Central memory CD4-positive, alpha-beta T cell (primary cell): ENCODE measurements around the gene RGS10.
A peak's percentile ranks its signal among the peaks of the same experiment; 100 is the strongest.
"Not testable (repeated sequence)": the region's sequence is repeated elsewhere in the genome, so short reads cannot be mapped to it uniquely, and the experiment has no call there.

ENCODE experiments used
- DNase-seq: peaks from one replicate; pipeline ENCODE4 v3.0.0; 2022

The RGS10 gene

DNA sequence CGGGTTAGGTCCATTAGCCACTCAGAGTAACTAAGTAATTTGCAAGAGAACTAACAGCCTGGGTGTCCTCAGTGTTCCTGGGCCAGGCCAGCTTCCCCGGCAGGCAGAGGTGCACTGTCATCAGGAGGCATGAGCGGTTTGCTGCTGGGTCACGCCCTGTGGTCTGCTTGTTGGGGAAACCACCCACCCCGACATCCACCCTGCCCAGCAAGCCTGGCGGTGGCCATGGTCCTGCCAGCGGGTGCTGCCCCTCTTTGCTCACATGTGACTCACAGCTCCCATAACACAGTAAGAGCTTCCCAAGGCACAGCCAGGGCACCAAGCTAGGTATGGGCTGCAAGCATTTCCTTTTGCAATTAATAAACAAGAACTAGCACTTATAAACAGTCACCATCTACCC is 75.9 kb downstream of the RGS10 start:
- DNase-seq, result peak; percentile 50

GRCh38 chr10:119466076-119466475 is 76.4 kb downstream of the RGS10 start:
- no peak for DNase-seq

GRCh38 chr10:119465085-119465484 is 77.4 kb downstream of the RGS10 start:
- no peak for DNase-seq

DNA sequence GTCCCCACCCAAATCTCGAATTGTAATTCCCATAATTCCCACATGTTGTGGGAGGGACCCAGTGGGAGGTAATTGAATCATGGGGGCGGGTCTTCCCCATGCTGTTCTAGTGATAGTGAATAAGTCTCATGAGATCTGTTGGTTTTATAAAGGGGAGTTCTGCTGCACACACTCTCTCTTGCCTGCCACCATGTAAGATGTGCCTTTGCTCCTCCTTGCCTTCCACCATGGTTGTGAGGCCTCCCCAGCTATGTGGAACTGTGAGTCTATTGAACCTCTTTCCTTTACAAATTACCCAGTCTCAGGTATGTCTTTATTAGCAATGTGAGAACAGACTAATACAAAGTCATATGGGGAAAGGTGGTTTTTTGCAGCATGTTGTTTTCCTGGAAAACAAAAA is 79.3 kb downstream of the RGS10 start:
- DNase-seq, result not testable (repeated sequence)

GRCh38 chr10:119462773-119463172 is 79.7 kb downstream of the RGS10 start:
- DNase-seq, result no peak

DNA sequence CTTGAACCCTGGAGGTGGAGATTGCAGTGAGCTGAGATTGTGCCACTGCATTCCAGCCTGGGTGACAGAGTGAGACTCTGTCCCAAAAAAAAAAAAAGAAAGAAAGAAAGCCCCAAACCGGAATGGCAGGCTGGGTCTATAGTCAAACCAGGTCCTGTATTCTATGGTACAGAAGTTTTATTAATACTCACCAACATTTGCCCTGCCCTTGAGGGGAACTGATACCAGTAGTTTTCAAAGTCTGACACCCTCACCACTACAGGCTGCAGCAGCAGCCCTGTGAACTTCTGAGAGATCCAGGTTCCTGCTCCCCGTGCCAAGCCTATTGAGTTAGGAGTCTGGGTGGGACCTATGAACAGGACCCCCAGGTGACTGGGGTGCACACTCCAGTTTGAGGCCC is 80.6 kb downstream of the RGS10 start:
- no peak for DNase-seq

DNA sequence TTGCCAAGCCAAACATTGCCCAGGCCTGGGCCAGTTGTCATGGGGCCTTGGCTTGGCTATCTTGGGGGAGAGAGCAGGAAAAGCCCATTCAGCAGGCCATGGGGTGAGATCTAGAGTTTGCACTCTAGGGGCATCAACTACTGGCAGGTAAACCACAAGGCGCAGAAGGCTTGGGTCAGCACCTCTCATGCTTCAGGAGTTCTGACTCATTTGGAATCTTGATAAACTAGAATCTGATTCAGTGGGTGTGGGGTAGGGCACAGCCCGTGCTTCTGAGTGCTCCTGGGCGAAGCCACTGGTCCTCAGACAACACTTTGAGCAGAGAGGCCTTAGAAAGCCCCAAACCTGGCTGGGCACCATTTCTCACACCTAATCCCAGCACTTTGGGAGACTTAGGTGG is 81.1 kb downstream of the RGS10 start:
- no peak for DNase-seq

DNA sequence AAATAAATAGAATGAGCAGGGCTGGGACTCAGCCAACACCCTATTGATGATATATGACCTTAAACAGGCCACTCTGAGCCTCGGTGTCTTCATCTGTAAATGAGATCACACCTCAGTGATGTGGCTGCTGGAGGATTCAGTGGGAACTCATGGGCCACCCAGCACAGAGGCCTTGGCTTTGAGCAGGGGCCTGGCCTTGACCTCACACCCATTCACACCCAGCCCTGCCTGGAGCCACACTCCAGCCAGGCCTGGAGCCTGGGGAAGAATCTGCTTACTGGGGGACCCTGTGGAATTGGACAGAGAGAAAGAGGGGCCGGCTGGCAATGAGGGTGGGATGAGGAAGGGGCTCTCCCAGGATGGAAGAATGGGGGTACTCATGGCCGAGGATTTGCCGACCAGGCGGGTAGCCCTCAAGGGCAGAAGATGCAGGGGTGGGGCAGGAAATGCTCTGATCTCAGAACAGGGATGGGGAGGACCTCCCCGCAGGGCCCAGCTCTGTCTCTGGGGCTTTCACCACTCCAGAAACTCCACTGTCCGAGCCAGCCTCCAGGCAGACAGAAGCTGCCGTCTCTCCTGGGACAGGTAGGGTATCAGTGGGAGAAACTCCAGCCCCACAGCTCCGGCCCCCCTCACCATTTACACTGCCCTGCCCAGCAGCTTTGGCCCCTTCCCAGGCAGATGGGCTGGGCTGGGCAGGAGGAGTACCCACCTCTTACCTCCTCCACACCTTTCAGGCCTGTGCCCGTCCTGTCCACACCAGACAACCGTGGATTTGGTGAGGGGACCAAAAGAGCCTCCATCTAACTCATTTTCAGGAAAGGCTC is 81.9 kb downstream of the RGS10 start:
- no peak for DNase-seq

- no peak for DNase-seq
Observed at GRCh38 chr10:119459681-119460340, 82.7 kb downstream of the RGS10 start.

DNA sequence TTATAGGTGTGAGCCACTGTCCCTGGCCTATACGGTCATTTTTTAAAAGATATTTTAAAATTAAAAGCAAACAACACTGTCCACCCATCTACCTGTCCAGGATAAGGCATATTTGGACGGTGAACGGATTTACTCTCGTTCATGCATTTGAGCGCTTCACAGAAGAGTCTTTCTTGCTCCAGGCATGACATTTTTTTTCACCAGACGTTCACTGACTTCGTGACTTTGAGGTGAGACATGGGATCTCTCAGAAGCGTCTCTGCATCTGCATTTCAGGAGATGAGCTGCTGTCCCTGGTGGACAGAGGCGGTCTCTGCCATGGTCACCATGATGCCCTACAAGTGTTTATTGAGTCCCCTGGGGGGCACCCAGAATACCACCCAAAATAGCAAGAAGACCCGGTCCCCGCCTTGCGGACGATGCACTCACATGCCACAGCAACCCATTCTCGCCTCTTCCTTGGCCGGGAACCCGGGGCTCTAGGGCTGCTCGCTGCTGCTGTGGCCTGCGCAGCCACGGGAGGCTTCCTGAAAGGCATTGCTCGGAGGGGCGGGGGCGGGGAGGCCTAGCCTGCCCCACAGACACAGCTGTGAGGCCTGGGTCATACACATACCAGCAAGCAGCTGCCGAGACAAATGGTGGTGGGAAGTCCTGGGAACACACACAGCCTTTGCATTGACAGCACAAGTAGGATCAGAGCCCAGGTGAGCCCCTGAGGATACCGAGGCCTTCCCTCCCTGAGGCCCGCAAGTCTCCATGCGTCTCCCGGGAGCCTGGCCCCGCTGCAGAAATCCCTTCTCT is 84.4 kb downstream of the RGS10 start:
- DNase-seq, result no peak

DNA sequence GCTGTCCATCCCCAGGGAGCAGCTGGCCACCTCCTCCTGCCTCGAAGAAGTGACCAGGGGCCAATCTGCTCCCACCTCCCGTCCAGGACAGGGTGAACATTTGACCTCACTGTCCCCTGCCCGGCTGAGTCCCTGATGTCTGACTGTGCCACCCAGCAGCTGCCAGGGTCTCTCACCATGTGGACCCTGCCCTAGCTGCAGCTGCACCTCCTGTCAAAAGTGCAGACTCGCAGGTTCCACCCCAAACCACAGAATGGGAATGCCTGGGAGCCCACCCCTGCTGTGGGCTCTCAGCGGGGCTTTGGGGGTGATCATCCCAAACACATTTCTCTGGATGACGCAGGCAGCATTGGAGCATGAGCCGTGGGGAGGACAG is 86.1 kb downstream of the RGS10 start:
- no peak for DNase-seq

- no peak for DNase-seq
Observed at GRCh38 chr10:119455609-119456434, 86.7 kb downstream of the RGS10 start.

GRCh38 chr10:119454990-119455389 is 87.5 kb downstream of the RGS10 start:
- no peak for DNase-seq

GRCh38 chr10:119454316-119454715 is 88.2 kb downstream of the RGS10 start:
- DNase-seq, result no peak

DNA sequence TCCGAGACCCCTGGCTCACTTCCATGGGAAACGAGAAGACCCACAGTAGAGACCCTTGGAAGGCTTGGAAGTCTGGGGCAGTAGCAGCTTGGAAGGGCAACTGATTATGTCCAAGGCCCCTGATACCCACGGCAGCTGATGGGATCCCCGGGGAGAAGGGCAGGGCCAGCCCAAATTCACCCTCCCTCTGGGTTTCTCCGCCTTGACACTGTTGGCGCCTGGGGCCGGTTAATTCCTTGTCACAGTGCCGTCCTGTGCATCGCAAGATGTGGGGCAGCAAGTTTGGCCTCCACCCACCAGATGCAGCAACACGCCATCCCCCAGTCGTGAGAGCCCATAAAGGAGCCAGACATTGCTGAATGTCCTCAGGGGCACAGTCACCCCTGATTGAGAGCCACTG is 89.2 kb downstream of the RGS10 start:
- no peak for DNase-seq

GRCh38 chr10:119452396-119452795 is 90.1 kb downstream of the RGS10 start:
- no peak for DNase-seq

- no peak for DNase-seq
Observed at GRCh38 chr10:119451300-119451896, 91.1 kb downstream of the RGS10 start.

- DNase-seq, result no peak
Observed at GRCh38 chr10:119450606-119451299, 91.8 kb downstream of the RGS10 start.
